Caco-2 (cell line): Measurements from ENCODE around the gene MRGPRD. TPM values are rescaled to one million over a fixed set of nuclear protein-coding genes. Genes with fewer than 3 reads are reported as not detected.

Experiments
- BruUV-seq: library from RNA; stranded (reverse); fragments of 400-500 nt; replicated peaks from 2 replicates; lab custom pipeline; 2021; lab: Mats Ljungman, UMichigan
- CTCF ChIA-PET: fragments of 300-600 bp; sonication (Branson Sonifier 250); formaldehyde crosslinking; loops from one replicate; lab custom pipeline; 2022; ENCODE audit warnings: antibody characterized with exemption; lab: Charles Lee
- POLR2A ChIA-PET: fragments of 300-600 bp; sonication (Branson Sonifier 250); formaldehyde crosslinking; loops from one replicate; lab custom pipeline; 2022; ENCODE audit warnings: antibody characterized with exemption; lab: Charles Lee
- DNase-seq, 2 experiments: peaks; one replicate each; pipeline versions ENCODE4 v3.0.0 to v3.0.0-alpha.2; 2020 to 2022
- H3K27me3 ChIP-seq: replicated peaks from 2 replicates; pipeline ENCODE4 v1.6.0; 2011; ENCODE audit warnings: low read length; ENCODE audit not compliant: control insufficient read depth, insufficient read depth
- H3K36me3 ChIP-seq: 2 replicates; pipeline ENCODE4 v1.5.1; 2011; ENCODE audit warnings: low read length; ENCODE audit not compliant: control insufficient read depth, insufficient read depth
- H3K4me1 ChIP-seq: fragments of 250-450 bp; sonication (Bioruptor Pico); 2 replicates; pipeline ENCODE4 v1.5.1; 2020; ENCODE audit warnings: mild to moderate bottlenecking
- H3K4me3 ChIP-seq: 2 replicates; pipeline ENCODE4 v1.5.1; 2011; ENCODE audit warnings: low read depth, mild to moderate bottlenecking, control low read depth, low read length
- H3K9me3 ChIP-seq: fragments of 250-450 bp; sonication (Bioruptor Pico); 2 replicates; pipeline ENCODE4 v1.5.1; 2020; ENCODE audit warnings: mild to moderate bottlenecking, moderate library complexity
- H3K27ac Mint-ChIP-seq: one replicate; pipeline ENCODE4 v1.8.0; 2022; ENCODE audit warnings: mixed read lengths; ENCODE audit not compliant: unreplicated experiment
- H3K27me3 Mint-ChIP-seq: one replicate; pipeline ENCODE4 v1.8.0; 2022; ENCODE audit warnings: mixed read lengths; ENCODE audit not compliant: insufficient read depth, unreplicated experiment
- H3K36me3 Mint-ChIP-seq: one replicate; pipeline ENCODE4 v1.8.0; 2022; ENCODE audit warnings: mild to moderate bottlenecking, mixed read lengths; ENCODE audit not compliant: insufficient read depth, unreplicated experiment
- H3K4me1 Mint-ChIP-seq: one replicate; pipeline ENCODE4 v1.8.0; 2022; ENCODE audit warnings: low read depth, mixed read lengths; ENCODE audit not compliant: unreplicated experiment
- H3K4me3 Mint-ChIP-seq: one replicate; pipeline ENCODE4 v1.8.0; 2022; ENCODE audit warnings: mild to moderate bottlenecking, moderate library complexity, mixed read lengths; ENCODE audit not compliant: unreplicated experiment
- H3K9me3 Mint-ChIP-seq: one replicate; pipeline ENCODE4 v1.8.0; 2022; ENCODE audit warnings: mixed read lengths; ENCODE audit not compliant: unreplicated experiment
- CTCF ChIP-seq, 2 experiments: fragments of 200-600 bp in 1 of 2; IDR thresholded peaks; 1 replicate in 1 of 2; 2 replicates in 1 of 2; pipeline versions ENCODE4 v1.5.1 to v1.8.0; 2011 to 2022; ENCODE audit warnings: antibody characterized with exemption in 1 of 2, control low read depth in 1 of 2, inconsistent platforms in 1 of 2, low read depth in 1 of 2, low read length in 1 of 2, mild to moderate bottlenecking in 1 of 2, moderate library complexity in 1 of 2; ENCODE audit not compliant: insufficient read depth in 1 of 2, severe bottlenecking in 1 of 2, unreplicated experiment in 1 of 2
- intact Hi-C: fragments of 100-400 bp; cut with micrococcal nuclease; formaldehyde crosslinking; loops from one replicate; pipeline ENCODE4 v1.10.0; 2022; ENCODE audit not compliant: unreplicated experiment
- total RNA-seq: library from RNA; stranded (reverse); gene quantifications from 2 replicates; pipeline ENCODE4 v1.2.3, GENCODE V29; 2022

The MRGPRD gene
- total RNA-seq, 1 experiment from 2014 or later, result not detected

- H3K27me3 ChIP-seq, result no peaks in the 10 kb centered on the region
- no TSS peak for BruUV-seq
- no peaks in the 10 kb centered on the region for H3K27me3 Mint-ChIP-seq
- H3K4me1 Mint-ChIP-seq, result no peaks in the 10 kb centered on the region
- H3K9me3 ChIP-seq, result no peaks in the 10 kb centered on the region
- H3K36me3 Mint-ChIP-seq, result peaks cover 29% of the 10 kb centered on the region
- no peak overlapping the region for H3K4me3 Mint-ChIP-seq
- H3K27ac Mint-ChIP-seq, result no peak overlapping the region
- CTCF ChIA-PET, result no interaction called here
- H3K9me3 Mint-ChIP-seq, result no peaks in the 10 kb centered on the region
- no peaks in the 10 kb centered on the region for H3K4me1 ChIP-seq
- H3K36me3 ChIP-seq, result peaks cover 7% of the 10 kb centered on the region
- no peak for TF ChIP-seq CTCF (IDR thresholded peaks at IDR 0.05; ENCODE audit: insufficient read depth in 1 of 2, low read depth in 1 of 2, low read length in 1 of 2, severe bottlenecking in 1 of 2, unreplicated experiment in 1 of 2)
- DNase-seq, result no peak
- no peak overlapping the region for H3K4me3 ChIP-seq
- POLR2A ChIA-PET, result no interaction called here
- intact Hi-C loops, result no loop called here
Observed at GRCh38 chr11:68942095-68942620, 38.6 kb downstream of the MRGPRD start.

DNA sequence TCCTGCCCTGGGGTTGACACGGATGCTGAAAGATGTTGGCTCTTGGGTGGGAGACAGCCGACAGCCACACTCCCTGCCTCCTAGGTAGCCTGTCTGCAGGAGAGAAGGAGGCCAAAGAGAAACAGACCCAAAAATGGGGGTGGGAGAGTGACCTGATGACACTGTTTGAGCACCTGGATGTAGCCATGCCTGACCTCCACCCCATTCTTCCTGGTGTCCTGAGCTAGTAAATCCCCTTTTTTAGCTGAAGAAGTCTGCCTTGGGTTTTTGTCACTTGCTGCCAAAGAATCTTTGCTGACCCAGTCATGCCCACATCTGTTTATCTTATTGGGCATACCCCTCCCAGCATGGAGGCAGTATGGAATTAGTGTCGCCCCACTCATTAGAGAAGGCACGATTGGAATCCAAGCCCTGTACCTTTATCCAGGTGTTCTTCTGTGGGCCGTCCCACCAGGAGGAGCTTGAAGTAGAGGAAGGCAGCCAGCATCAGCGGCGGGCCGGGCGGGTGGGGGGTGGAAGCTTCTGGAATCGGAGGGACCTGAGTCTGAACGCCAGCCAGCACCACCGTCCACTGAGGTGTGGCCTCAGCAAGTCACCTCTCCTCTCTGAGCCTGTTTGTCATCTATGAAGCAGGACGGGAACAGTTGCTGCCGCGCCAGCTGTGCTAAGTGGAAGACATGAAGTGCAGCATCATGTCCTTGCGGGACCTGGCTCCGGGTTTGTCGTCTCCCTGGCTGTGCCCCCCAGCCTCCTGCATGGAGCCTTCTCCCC lies 39.3 kb downstream of the MRGPRD start:
- H3K4me1 Mint-ChIP-seq, result no peaks in the 10 kb centered on the region
- no peaks in the 10 kb centered on the region for H3K27me3 ChIP-seq
- H3K9me3 ChIP-seq, result no peaks in the 10 kb centered on the region
- no TSS peak for BruUV-seq
- H3K4me1 ChIP-seq, result no peaks in the 10 kb centered on the region
- intact Hi-C loops, result loop anchor here (2.0 kb wide), 1 partner anchor 41 kb away; no protein-coding TSS in a partner anchor
- no peak overlapping the region for H3K27ac Mint-ChIP-seq
- TF ChIP-seq CTCF (IDR thresholded peaks at IDR 0.05; ENCODE audit: insufficient read depth in 1 of 2, low read depth in 1 of 2, low read length in 1 of 2, severe bottlenecking in 1 of 2, unreplicated experiment in 1 of 2), result no peak
- ChIA-PET CTCF (no interaction called here), POLR2A (no interaction called here)
- no peak overlapping the region for H3K4me3 ChIP-seq
- peaks cover 36% of the 10 kb centered on the region for H3K36me3 Mint-ChIP-seq
- no peak for DNase-seq
- no peaks in the 10 kb centered on the region for H3K9me3 Mint-ChIP-seq
- no peak overlapping the region for H3K4me3 Mint-ChIP-seq
- H3K27me3 Mint-ChIP-seq, result no peaks in the 10 kb centered on the region
- peaks cover 7% of the 10 kb centered on the region for H3K36me3 ChIP-seq

- DNase-seq, result no peak
- Mint-ChIP-seq H3K27ac (no peak overlapping the region), H3K27me3 (no peaks in the 10 kb centered on the region), H3K36me3 (peaks cover 36% of the 10 kb centered on the region), H3K4me3 (no peak overlapping the region), H3K4me1 (no peaks in the 10 kb centered on the region), H3K9me3 (no peaks in the 10 kb centered on the region)
- Histone ChIP-seq H3K27me3 (no peaks in the 10 kb centered on the region), H3K4me3 (no peak overlapping the region), H3K4me1 (no peaks in the 10 kb centered on the region), H3K36me3 (peaks cover 7% of the 10 kb centered on the region), H3K9me3 (no peaks in the 10 kb centered on the region)
- intact Hi-C loops, result loop anchor here (2.0 kb wide), 1 partner anchor 40 kb away; no protein-coding TSS in a partner anchor
- ChIA-PET POLR2A (no interaction called here), CTCF (no interaction called here)
- no TSS peak for BruUV-seq
- TF ChIP-seq CTCF (IDR thresholded peaks at IDR 0.05; ENCODE audit: insufficient read depth in 1 of 2, low read depth in 1 of 2, low read length in 1 of 2, severe bottlenecking in 1 of 2, unreplicated experiment in 1 of 2), result no peak
Observed at GRCh38 chr11:68940651-68941323, 40.0 kb downstream of the MRGPRD start.
